ENCODE data around the gene MTHFSD. TPM values are rescaled to one million over a fixed set of nuclear protein-coding genes. Genes with fewer than 3 reads are reported as not detected.

MTHFSD gene, protein sequence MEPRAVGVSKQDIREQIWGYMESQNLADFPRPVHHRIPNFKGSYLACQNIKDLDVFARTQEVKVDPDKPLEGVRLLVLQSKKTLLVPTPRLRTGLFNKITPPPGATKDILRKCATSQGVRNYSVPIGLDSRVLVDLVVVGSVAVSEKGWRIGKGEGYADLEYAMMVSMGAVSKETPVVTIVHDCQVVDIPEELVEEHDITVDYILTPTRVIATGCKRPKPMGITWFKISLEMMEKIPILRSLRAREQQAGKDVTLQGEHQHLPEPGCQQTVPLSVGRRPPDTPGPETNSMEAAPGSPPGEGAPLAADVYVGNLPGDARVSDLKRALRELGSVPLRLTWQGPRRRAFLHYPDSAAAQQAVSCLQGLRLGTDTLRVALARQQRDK
- polyA plus RNA-seq (2012; rRNA removed): 15.6 and 18.7 TPM in 2 replicates
- 5.6 and 8.7 TPM in 2 replicates for polyA plus RNA-seq (2012; cell fraction: cytosol; rRNA removed)
- polyA plus RNA-seq (2012; cell fraction: nucleus; rRNA removed): 61.2 and 70.2 TPM in 2 replicates

DNA sequence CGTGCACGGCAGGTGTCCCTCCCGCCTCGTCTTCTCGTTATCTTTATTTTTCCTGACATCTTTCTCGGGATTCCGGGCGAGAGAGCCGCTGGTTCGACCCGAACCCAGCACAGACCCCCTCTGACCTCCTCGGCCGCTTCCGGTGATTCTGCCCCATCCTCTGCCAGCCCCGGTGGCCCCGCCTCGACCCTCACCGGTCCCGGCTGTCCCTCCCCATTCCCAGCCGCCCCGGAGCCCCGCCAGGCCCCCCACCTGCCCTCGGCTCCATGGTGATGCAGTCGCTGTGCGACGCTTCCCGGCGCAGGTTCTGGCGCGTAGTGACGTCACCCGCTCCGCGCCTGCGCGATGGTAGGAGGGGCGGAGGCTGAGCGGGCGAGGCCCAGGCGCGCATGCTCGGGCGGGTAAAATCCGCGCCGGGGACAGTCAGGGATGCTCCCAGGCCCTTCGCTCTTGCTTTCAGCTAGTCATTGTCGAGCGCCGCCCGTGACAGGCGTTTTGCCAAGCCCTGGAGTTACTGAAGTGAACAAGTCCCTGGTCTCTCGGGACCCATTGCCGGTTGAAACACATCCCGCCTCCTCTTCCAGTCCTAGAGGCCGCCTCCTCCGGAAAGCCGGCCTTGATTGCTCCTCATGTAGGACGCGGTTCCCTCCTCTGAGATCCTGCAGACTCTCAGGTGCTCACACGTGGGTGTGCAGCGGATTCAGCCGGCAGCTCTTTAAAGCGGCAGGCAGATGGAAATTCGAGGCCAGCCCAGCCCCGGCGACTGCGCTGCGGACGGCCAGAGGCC, at the start of gene MTHFSD:
Gene MTHFSD, minus strand, starts transcription at position 319 of the 787 bp plus-strand sequence. Its CDS starts 51 bp downstream, at position 268.
- Histone ChIP-seq H3K9me2 (no peaks in the 10 kb centered on the region), H3K79me2 (ENCODE audit: insufficient read depth) (peaks cover 13% of the 10 kb centered on the region), H3F3A (replicated peaks; ENCODE audit: insufficient read depth) (peaks cover 12% of the 10 kb centered on the region), H3K4me2 (peak within 1 kb of the TSS; percentile 94), H3K36me3 (replicated peaks in 1 of 2; ENCODE audit: control insufficient read depth in 1 of 2, insufficient read depth in 2 of 2, low read length in 1 of 2) (peaks cover 7 to 17% of the 10 kb centered on the region in 2 experiments), H3K27ac (ENCODE audit: low read depth in 2 of 2, low read length in 1 of 2) (peak within 1 kb of the TSS; percentile 47 to 79; a peak in 2 of 4 replicates), H3K9me3 (no peaks in the 10 kb centered on the region), H2AFZ (ENCODE audit: low read depth) (peak within 1 kb of the TSS; percentile 84), H3K4me1 (ENCODE audit: control insufficient read depth in 1 of 2, insufficient read depth in 2 of 2, low read depth in 1 of 2, low read length in 1 of 2) (peaks cover 0 to 12% of the 10 kb centered on the region in 2 experiments; a peak in 2 of 4 replicates), H3K4me3 (ENCODE audit: low read depth in 2 of 2, low read length in 1 of 2) (peak within 1 kb of the TSS; percentile 75 to 98), H3K27me3 (ENCODE audit: insufficient read depth) (no peaks in the 10 kb centered on the region; the same call in 1 of the 2 replicates), H3K9ac (peak within 1 kb of the TSS; percentile 83), H4K20me1 (ENCODE audit: insufficient read depth) (no peaks in the 10 kb centered on the region)
- peak; percentile 99 for DNase-seq
- TF ChIP-seq, protein P1, sequence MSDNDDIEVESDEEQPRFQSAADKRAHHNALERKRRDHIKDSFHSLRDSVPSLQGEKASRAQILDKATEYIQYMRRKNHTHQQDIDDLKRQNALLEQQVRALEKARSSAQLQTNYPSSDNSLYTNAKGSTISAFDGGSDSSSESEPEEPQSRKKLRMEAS (IDR thresholded peaks at IDR 0.05; ENCODE audit: low read depth): peak; percentile 48; the same call in 1 of the 2 replicates
- TF ChIP-seq SIN3A (IDR thresholded peaks at IDR 0.05; ENCODE audit: borderline replicate concordance, low read depth, low read length): peak; percentile 36; the same call in 1 of the 2 replicates
- no peak for TF ChIP-seq RFX5 (IDR thresholded peaks at IDR 0.05; ENCODE audit: low read length)
- TF ChIP-seq TAF1 (IDR thresholded peaks at IDR 0.05; ENCODE audit: borderline replicate concordance, low read depth, low read length): peak; percentile 78; the same call in 1 of the 2 replicates
- no peak for TF ChIP-seq ZBTB33 (IDR thresholded peaks at IDR 0.05; ENCODE audit: borderline replicate concordance, low read depth)
- TF ChIP-seq, protein P2, sequence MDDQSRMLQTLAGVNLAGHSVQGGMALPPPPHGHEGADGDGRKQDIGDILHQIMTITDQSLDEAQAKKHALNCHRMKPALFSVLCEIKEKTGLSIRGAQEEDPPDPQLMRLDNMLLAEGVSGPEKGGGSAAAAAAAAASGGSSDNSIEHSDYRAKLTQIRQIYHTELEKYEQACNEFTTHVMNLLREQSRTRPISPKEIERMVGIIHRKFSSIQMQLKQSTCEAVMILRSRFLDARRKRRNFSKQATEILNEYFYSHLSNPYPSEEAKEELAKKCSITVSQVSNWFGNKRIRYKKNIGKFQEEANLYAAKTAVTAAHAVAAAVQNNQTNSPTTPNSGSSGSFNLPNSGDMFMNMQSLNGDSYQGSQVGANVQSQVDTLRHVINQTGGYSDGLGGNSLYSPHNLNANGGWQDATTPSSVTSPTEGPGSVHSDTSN (IDR thresholded peaks at IDR 0.05): no peak
- TF ChIP-seq MXI1 (IDR thresholded peaks at IDR 0.05; ENCODE audit: low read depth, low read length): peak; percentile 34; the same call in 1 of the 2 replicates
- TF ChIP-seq NRF1 (IDR thresholded peaks at IDR 0.05; ENCODE audit: low read depth, low read length): peak; percentile 98
- no peak for TF ChIP-seq GATA2 (CRISPR knock-in tag; IDR thresholded peaks at IDR 0.05)
- peak; percentile 65; the same call in 1 of the 2 replicates for TF ChIP-seq RCOR1 (IDR thresholded peaks at IDR 0.05; ENCODE audit: low read length)
- peak; percentile 93 for TF ChIP-seq POLR2AphosphoS5 (IDR thresholded peaks at IDR 0.05; ENCODE audit: low read depth, low read length)
- no peak for TF ChIP-seq SMC3 (IDR thresholded peaks at IDR 0.05; ENCODE audit: low read depth, low read length)
- ChIA-PET POLR2A (interaction anchor here (0.6 kb wide), 1 partner anchor 9 kb away, joined by 3 read pairs; no protein-coding TSS in a partner anchor), CTCF (interaction anchor here (0.7 to 1.2 kb wide), 3 partner anchors 9 to 734 kb away, joined by 3 to 7 read pairs (median 3); no protein-coding TSS in a partner anchor)
- 3% methylated on average over 24 of the region's 70 CpGs for WGBS (ENCODE audit: low lambda C conversion rate)
